GM12872 (cell line): Measurements from ENCODE around the gene GNMT.

Experiments
- TF ChIP-seq, protein P1 (sequence below): IDR thresholded peaks from 3 replicates; pipeline ENCODE4 v1.5.1; 2011; ENCODE audit warnings: low read depth, mild to moderate bottlenecking, low read length, moderate library complexity; ENCODE audit not compliant: insufficient read depth

The GNMT gene

DNA sequence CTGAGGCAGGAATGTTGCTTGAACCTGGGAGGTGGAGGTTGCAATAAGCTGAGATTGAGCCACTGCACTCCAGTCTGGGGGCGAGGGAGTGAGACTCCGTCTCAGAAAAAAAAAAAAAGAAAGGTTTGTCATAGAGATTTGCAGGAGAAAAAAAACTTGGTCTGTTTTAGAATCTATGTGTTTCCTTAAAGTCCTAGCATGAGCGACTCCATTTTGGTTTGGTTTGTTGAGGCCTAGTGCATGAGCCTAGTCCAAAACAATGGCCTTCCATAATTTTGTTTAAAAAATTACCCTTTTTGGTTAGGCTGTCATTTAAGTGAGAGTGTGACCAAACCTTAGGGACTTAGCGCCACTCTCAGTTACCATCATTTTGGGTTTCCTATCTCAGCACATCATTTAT, 8.2 kb upstream of the GNMT start:
- TF ChIP-seq, protein P1, sequence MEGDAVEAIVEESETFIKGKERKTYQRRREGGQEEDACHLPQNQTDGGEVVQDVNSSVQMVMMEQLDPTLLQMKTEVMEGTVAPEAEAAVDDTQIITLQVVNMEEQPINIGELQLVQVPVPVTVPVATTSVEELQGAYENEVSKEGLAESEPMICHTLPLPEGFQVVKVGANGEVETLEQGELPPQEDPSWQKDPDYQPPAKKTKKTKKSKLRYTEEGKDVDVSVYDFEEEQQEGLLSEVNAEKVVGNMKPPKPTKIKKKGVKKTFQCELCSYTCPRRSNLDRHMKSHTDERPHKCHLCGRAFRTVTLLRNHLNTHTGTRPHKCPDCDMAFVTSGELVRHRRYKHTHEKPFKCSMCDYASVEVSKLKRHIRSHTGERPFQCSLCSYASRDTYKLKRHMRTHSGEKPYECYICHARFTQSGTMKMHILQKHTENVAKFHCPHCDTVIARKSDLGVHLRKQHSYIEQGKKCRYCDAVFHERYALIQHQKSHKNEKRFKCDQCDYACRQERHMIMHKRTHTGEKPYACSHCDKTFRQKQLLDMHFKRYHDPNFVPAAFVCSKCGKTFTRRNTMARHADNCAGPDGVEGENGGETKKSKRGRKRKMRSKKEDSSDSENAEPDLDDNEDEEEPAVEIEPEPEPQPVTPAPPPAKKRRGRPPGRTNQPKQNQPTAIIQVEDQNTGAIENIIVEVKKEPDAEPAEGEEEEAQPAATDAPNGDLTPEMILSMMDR, result no peak

DNA sequence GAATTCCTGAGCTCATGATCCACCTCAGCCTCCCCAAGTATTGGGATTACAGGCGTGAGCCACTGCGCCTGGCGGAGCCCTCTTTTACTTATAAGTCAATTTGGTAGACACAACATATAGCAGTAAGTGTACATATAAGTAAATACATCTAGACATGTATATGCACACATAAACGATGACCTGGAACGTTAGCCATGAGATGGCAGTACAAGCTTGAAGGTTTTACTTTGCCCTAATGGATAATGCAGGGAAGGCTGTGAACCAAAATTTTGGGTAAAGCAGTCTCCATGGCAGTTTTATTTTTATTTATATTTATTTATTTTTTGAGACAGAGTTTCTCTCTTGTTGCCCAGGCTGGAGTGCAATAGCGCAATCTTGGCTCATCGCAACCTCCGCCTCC, 2.4 kb upstream of the GNMT start:
- TF ChIP-seq, protein P1, result no peak

DNA sequence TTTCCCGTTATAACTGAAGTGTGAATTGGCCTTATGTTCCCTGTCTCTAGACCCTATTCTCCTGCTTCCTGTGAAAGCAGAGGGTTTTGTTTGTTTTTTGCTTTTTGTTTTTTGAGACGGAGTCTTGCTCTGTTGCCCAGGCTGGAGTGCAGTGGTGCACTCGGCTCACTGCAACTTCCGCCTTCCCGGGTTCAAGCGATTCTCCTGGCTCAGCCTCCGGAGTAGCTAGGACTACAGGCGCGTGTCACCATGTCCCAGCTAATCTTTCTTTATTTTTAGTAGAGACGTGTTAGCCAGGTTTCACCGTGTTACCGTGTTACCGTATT, 674 bp upstream of the GNMT start:
- TF ChIP-seq, protein P1, result no peak

DNA sequence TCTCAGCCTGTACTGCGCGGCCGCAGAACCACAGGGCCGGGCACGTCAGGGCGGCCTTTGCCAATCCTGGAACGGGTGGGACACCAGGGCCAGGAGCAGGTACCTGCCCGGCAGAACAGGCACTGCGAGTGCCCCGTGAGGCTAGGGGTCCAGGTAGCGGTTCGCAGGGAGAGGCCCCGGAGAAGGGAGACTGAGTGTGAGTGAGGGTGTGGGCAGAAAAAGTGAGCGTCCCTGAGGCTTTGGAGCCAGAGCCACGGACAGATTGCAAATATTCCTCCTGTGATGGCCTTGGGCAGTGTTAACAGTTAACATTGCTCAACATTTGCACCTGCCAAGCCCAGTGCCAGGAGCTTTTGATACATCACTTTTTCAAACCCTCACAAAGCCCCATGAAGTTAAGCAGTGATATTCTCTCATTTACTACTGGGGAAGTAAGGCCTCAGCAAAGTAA, 491 bp downstream of the GNMT start:
- TF ChIP-seq, protein P1, result no peak

DNA sequence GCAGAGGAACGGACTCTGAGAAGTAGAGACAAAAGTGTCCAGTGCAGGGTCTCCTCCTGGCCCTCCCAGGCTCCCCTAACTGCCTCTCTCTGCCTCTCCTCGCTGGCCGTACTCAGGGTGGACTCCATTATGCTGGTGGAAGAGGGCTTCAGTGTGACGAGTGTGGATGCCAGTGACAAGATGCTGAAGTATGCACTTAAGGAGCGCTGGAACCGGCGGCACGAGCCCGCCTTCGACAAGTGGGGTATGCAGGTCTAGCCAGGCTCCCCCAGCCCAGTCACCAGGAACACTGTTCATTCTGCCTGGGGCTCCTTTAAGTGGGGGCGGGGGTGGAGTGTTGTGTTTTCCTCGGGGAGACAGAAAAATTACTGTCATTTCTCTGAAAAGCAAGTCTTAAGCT, 1.5 kb downstream of the GNMT start:
- TF ChIP-seq, protein P1, result no peak

DNA sequence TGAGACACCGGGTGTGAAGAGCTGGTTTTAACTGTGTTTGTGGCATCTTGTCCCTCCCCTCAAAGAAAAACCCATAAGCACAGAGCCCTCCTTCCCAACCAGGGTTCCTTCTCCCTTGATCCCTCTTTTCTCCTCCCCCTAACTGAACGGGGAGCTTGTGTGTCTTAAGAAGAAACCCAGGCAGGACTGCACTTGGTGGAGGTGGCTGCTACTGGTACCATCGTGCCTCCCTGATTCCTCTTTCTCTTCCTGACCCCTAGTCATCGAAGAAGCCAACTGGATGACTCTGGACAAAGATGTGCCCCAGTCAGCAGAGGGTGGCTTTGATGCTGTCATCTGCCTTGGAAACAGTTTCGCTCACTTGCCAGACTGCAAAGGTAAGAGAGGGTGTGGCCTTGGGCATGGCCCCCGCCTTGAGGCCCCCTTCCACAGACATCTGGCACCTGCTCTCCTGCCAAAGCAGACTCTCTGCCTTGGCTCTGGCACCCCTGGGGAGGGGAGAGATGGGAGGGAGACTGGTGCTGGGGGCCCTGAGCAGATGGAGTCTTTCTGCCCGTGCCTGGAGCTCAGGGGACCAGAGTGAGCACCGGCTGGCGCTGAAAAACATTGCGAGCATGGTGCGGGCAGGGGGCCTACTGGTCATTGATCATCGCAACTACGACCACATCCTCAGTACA, 2.1 kb downstream of the GNMT start:
- TF ChIP-seq, protein P1, result no peak

DNA sequence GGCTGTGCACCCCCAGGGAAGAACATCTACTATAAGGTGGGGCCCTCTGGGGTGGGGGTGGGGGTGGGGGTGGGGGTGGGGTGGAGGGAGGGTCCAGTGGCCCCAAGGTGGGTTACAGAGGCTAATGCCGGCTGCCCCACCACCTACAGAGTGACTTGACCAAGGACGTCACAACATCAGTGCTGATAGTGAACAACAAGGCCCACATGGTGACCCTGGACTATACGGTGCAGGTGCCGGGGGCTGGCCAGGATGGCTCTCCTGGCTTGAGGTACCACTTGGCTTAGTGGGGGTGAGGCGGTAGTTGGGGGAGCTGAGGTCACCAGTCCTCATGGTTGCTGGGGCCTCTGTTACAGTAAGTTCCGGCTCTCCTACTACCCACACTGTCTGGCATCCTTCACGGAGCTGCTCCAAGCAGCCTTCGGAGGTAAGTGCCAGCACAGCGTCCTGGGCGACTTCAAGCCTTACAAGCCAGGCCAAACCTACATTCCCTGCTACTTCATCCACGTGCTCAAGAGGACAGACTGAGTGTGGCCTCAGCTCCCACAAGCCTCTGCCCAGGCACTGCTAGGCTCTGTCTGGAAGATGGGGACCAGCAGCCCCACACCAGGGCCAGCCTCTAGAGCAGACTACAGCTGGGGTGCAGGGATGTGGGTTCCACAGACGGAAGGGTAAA, 2.8 kb downstream of the GNMT start:
- TF ChIP-seq, protein P1, result no peak
